ENCODE results near the gene PLPPR3.

- TF ChIP-seq GLIS3 (CRISPR knock-in tag; IDR thresholded peaks at IDR 0.05) (no peak), CREB5 (CRISPR knock-in tag; IDR thresholded peaks at IDR 0.05; ENCODE audit: low read depth) (no peak), ARNTL (CRISPR knock-in tag; IDR thresholded peaks at IDR 0.05; ENCODE audit: borderline replicate concordance, low read depth) (no peak), TSHZ2 (CRISPR knock-in tag; IDR thresholded peaks at IDR 0.05) (no peak), RARB (CRISPR knock-in tag; IDR thresholded peaks at IDR 0.05) (no peak)
Observed at GRCh38 chr19:863315-863620, 41.5 kb upstream of the PLPPR3 start.

All from SK-N-SH treated with all-trans-retinoic acid at 6 μM for 48 hours (cell line).